Liver (tissue), 9 donors: Measurements from ENCODE around the gene CASQ1. TPM values are rescaled to one million over a fixed set of nuclear protein-coding genes. Genes with fewer than 3 reads are reported as not detected.

Source experiments
- DNase-seq: peaks from one replicate; pipeline ENCODE4 v3.0.0-alpha.2; 2017; ENCODE audit warnings: low spot score
- H3K27ac ChIP-seq, 2 donors: one replicate each; pipeline ENCODE4 v1.7.0; 2013; ENCODE audit warnings: inconsistent platforms in 2 of 2, low read length in 2 of 2, control low read depth in 1 of 2, low read depth in 1 of 2, mild to moderate bottlenecking in 1 of 2
- H3K27me3 ChIP-seq, 4 donors: one replicate each; pipeline versions ENCODE4 v1.6.1 to v1.7.0; 2013; ENCODE audit warnings: low read length in 3 of 4, inconsistent platforms in 1 of 4, mild to moderate bottlenecking in 1 of 4, moderate library complexity in 1 of 4; ENCODE audit not compliant: control insufficient read depth in 4 of 4, insufficient read depth in 4 of 4
- H3K36me3 ChIP-seq, 4 donors: one replicate each; pipeline versions ENCODE4 v1.6.1 to v1.7.0; 2013; ENCODE audit warnings: low read length in 3 of 4, mild to moderate bottlenecking in 3 of 4, low read depth in 1 of 4, moderate library complexity in 1 of 4; ENCODE audit not compliant: control insufficient read depth in 4 of 4, insufficient read depth in 3 of 4
- H3K4me1 ChIP-seq, 4 donors: one replicate each; pipeline versions ENCODE4 v1.6.1 to v1.7.0; 2013; ENCODE audit warnings: low read length in 3 of 4, mild to moderate bottlenecking in 3 of 4, moderate library complexity in 1 of 4; ENCODE audit not compliant: control insufficient read depth in 4 of 4, insufficient read depth in 4 of 4
- H3K4me3 ChIP-seq, 3 donors: one replicate each; pipeline versions ENCODE4 v1.6.1 to v1.7.0; 2013; ENCODE audit warnings: low read length in 3 of 3, control low read depth in 1 of 3, low read depth in 1 of 3, mild to moderate bottlenecking in 1 of 3
- H3K9ac ChIP-seq, 2 donors: one replicate each; pipeline ENCODE4 v1.7.0; 2013; ENCODE audit warnings: low read length in 2 of 2, mild to moderate bottlenecking in 2 of 2, moderate library complexity in 2 of 2, control low read depth in 1 of 2, low read depth in 1 of 2
- H3K9me3 ChIP-seq, 4 donors: one replicate each; pipeline versions ENCODE4 v1.6.1 to v1.7.0; 2013; ENCODE audit warnings: low read length in 3 of 4; ENCODE audit not compliant: control insufficient read depth in 4 of 4
- EGR1 ChIP-seq, 2 donors: IDR thresholded peaks; 2 replicates each; pipeline ENCODE4 v1.6.1; 2016 to 2018; ENCODE audit warnings: antibody characterized with exemption in 2 of 2, low read depth in 2 of 2
- FOXA1 ChIP-seq: IDR thresholded peaks from 2 replicates; pipeline ENCODE4 v1.6.1; 2016; ENCODE audit warnings: antibody characterized with exemption
- FOXA2 ChIP-seq: IDR thresholded peaks from 2 replicates; pipeline ENCODE4 v1.6.1; 2016; ENCODE audit warnings: antibody characterized with exemption
- GABPA ChIP-seq, 2 donors: IDR thresholded peaks in 1 of 2; conservative IDR thresholded peaks in 1 of 2; 2 replicates each; pipeline ENCODE4 v1.6.1; 2016; ENCODE audit warnings: antibody characterized with exemption in 2 of 2, mild to moderate bottlenecking in 1 of 2, moderate library complexity in 1 of 2
- HNF4A ChIP-seq, 2 donors: conservative IDR thresholded peaks; 2 replicates each; pipeline ENCODE4 v1.6.1; 2016; ENCODE audit warnings: antibody characterized with exemption in 2 of 2, mild to moderate bottlenecking in 2 of 2
- HNF4G ChIP-seq: IDR thresholded peaks from 2 replicates; pipeline ENCODE4 v1.6.1; 2016; ENCODE audit warnings: antibody characterized with exemption
- JUND ChIP-seq, 2 donors: IDR thresholded peaks; 2 replicates each; pipeline ENCODE4 v1.6.1; 2016; ENCODE audit warnings: antibody characterized with exemption in 2 of 2
- NR2F2 ChIP-seq: IDR thresholded peaks from 2 replicates; pipeline ENCODE4 v1.6.1; 2016; ENCODE audit warnings: antibody characterized with exemption
- RAD21 ChIP-seq, 2 donors: IDR thresholded peaks; 2 replicates each; pipeline ENCODE4 v1.6.1; 2016; ENCODE audit warnings: antibody characterized with exemption in 2 of 2, mild to moderate bottlenecking in 2 of 2
- RXRA ChIP-seq, 2 donors: IDR thresholded peaks; 2 replicates each; pipeline ENCODE4 v1.6.1; 2017 to 2018; ENCODE audit warnings: antibody characterized with exemption in 2 of 2, mild to moderate bottlenecking in 1 of 2
- SP1 ChIP-seq: IDR thresholded peaks from 2 replicates; pipeline ENCODE4 v1.6.1; 2018; ENCODE audit warnings: antibody characterized with exemption, mild to moderate bottlenecking
- TAF1 ChIP-seq: conservative IDR thresholded peaks from 2 replicates; pipeline ENCODE4 v1.6.1; 2016; ENCODE audit warnings: antibody characterized with exemption, mild to moderate bottlenecking
- YY1 ChIP-seq: IDR thresholded peaks from 2 replicates; pipeline ENCODE4 v1.6.1; 2016; ENCODE audit warnings: antibody characterized with exemption, mild to moderate bottlenecking
- WGBS: extraction: QIAGEN DNeasy Blood & Tissue Kit; methylation state at CpG from one replicate; pipeline ENCODE4 v1.1.7; 2013; 5-methylcytosine and 5-hydroxymethylcytosine counted together
- polyA plus RNA-seq, 2 donors: library from polyadenylated mRNA; stranded (reverse) in 1 of 2; unstranded in 1 of 2; fragments of 200-250 nt in 1 of 2; fragments of >200 nt in 1 of 2; fragmentation: Nextera tagmentation in 1 of 2; extraction: Ambion mirVana in 1 of 2; gene quantifications; one replicate each; pipeline versions ENCODE4 v1.2.1 to v1.2.3, GENCODE V29; 2013 to 2015
- total RNA-seq, 2 donors: library from RNA; depleted of rRNA; stranded (reverse); fragments of >200 nt; gene quantifications; one replicate each; pipeline ENCODE4 v1.2.3, GENCODE V29; 2014
- TF ChIP-seq, protein P1 (sequence below): IDR thresholded peaks from 2 replicates; pipeline ENCODE4 v1.6.1; 2016; ENCODE audit warnings: antibody characterized with exemption, mild to moderate bottlenecking
- TF ChIP-seq, protein P2 (sequence below): fragments of 150-350 bp; IDR thresholded peaks from 2 replicates; pipeline ENCODE4 v1.5.1; 2017; ENCODE audit warnings: improper control_type of control experiment, low read depth, low read length; ENCODE audit not compliant: missing input control
- TF ChIP-seq, protein P3 (sequence below): IDR thresholded peaks from 2 replicates; pipeline ENCODE4 v1.6.1; 2016; ENCODE audit warnings: antibody characterized with exemption
- TF ChIP-seq, protein P4 (sequence below): IDR thresholded peaks from 2 replicates; pipeline ENCODE4 v1.6.1; 2016; ENCODE audit warnings: antibody characterized with exemption
- donor health status: healthy.
- donor health status: healthy.
- donor health status: healthy.
- donor health status: healthy.
- donor health status: healthy.

CASQ1 gene
- total and polyA plus RNA-seq, 4 donors: not detected

GRCh38 chr1:160207118-160207650 lies 16.8 kb downstream of the CASQ1 start:
- no peak overlapping the region for H3K27ac ChIP-seq
- peaks cover 3 to 26% (median 9%) of the 10 kb centered on the region in 4 donors for H3K4me1 ChIP-seq
- H3K9ac ChIP-seq: no peak overlapping the region
- DNase-seq: no peak
- no peak overlapping the region for H3K4me3 ChIP-seq
- 94% methylated on average over 4 of the region's 4 CpGs for WGBS
- TF ChIP-seq EGR1 (IDR thresholded peaks at IDR 0.05; ENCODE audit: low read depth in 2 of 2): no peak
- TF ChIP-seq FOXA1: no peak
- TF ChIP-seq YY1: no peak
- TF ChIP-seq HNF4A (conservative IDR thresholded peaks at IDR 0.05): no peak
- TF ChIP-seq RAD21 (IDR thresholded peaks at IDR 0.05): no peak
- peaks cover 0 to 6% (median 3%) of the 10 kb centered on the region in 4 donors for H3K36me3 ChIP-seq
- no peaks in the 10 kb centered on the region for H3K27me3 ChIP-seq
- no peaks in the 10 kb centered on the region for H3K9me3 ChIP-seq

- 78% methylated on average over 9 of the region's 9 CpGs for WGBS
These were observed 17.6 kb downstream of the CASQ1 start for GRCh38 chr1:160207771-160208556.

GRCh38 chr1:160208557-160209320 lies 18.4 kb downstream of the CASQ1 start:
- DNase-seq: no peak
- no peaks in the 10 kb centered on the region for H3K27me3 ChIP-seq
- TF ChIP-seq, protein P1, sequence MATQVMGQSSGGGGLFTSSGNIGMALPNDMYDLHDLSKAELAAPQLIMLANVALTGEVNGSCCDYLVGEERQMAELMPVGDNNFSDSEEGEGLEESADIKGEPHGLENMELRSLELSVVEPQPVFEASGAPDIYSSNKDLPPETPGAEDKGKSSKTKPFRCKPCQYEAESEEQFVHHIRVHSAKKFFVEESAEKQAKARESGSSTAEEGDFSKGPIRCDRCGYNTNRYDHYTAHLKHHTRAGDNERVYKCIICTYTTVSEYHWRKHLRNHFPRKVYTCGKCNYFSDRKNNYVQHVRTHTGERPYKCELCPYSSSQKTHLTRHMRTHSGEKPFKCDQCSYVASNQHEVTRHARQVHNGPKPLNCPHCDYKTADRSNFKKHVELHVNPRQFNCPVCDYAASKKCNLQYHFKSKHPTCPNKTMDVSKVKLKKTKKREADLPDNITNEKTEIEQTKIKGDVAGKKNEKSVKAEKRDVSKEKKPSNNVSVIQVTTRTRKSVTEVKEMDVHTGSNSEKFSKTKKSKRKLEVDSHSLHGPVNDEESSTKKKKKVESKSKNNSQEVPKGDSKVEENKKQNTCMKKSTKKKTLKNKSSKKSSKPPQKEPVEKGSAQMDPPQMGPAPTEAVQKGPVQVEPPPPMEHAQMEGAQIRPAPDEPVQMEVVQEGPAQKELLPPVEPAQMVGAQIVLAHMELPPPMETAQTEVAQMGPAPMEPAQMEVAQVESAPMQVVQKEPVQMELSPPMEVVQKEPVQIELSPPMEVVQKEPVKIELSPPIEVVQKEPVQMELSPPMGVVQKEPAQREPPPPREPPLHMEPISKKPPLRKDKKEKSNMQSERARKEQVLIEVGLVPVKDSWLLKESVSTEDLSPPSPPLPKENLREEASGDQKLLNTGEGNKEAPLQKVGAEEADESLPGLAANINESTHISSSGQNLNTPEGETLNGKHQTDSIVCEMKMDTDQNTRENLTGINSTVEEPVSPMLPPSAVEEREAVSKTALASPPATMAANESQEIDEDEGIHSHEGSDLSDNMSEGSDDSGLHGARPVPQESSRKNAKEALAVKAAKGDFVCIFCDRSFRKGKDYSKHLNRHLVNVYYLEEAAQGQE: no peak
- TF ChIP-seq JUND (IDR thresholded peaks at IDR 0.05) (no peak), NR2F2 (no peak), TAF1 (no peak), FOXA1 (no peak), FOXA2 (no peak), GABPA (IDR thresholded peaks at IDR 0.05 in 1 of 2, conservative IDR thresholded peaks at IDR 0.05 in 1 of 2) (no peak), SP1 (no peak), HNF4G (no peak), RAD21 (IDR thresholded peaks at IDR 0.05) (no peak), RXRA (IDR thresholded peaks at IDR 0.05) (no peak), HNF4A (conservative IDR thresholded peaks at IDR 0.05) (no peak)
- TF ChIP-seq, protein P2, sequence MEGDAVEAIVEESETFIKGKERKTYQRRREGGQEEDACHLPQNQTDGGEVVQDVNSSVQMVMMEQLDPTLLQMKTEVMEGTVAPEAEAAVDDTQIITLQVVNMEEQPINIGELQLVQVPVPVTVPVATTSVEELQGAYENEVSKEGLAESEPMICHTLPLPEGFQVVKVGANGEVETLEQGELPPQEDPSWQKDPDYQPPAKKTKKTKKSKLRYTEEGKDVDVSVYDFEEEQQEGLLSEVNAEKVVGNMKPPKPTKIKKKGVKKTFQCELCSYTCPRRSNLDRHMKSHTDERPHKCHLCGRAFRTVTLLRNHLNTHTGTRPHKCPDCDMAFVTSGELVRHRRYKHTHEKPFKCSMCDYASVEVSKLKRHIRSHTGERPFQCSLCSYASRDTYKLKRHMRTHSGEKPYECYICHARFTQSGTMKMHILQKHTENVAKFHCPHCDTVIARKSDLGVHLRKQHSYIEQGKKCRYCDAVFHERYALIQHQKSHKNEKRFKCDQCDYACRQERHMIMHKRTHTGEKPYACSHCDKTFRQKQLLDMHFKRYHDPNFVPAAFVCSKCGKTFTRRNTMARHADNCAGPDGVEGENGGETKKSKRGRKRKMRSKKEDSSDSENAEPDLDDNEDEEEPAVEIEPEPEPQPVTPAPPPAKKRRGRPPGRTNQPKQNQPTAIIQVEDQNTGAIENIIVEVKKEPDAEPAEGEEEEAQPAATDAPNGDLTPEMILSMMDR: no peak
- TF ChIP-seq, protein P3, sequence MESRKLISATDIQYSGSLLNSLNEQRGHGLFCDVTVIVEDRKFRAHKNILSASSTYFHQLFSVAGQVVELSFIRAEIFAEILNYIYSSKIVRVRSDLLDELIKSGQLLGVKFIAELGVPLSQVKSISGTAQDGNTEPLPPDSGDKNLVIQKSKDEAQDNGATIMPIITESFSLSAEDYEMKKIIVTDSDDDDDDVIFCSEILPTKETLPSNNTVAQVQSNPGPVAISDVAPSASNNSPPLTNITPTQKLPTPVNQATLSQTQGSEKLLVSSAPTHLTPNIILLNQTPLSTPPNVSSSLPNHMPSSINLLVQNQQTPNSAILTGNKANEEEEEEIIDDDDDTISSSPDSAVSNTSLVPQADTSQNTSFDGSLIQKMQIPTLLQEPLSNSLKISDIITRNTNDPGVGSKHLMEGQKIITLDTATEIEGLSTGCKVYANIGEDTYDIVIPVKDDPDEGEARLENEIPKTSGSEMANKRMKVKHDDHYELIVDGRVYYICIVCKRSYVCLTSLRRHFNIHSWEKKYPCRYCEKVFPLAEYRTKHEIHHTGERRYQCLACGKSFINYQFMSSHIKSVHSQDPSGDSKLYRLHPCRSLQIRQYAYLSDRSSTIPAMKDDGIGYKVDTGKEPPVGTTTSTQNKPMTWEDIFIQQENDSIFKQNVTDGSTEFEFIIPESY: no peak
- TF ChIP-seq, protein P4, sequence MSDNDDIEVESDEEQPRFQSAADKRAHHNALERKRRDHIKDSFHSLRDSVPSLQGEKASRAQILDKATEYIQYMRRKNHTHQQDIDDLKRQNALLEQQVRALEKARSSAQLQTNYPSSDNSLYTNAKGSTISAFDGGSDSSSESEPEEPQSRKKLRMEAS: no peak
- no peaks in the 10 kb centered on the region for H3K9me3 ChIP-seq
- H3K4me1 ChIP-seq: peaks cover 3 to 26% (median 9%) of the 10 kb centered on the region in 4 donors
- H3K36me3 ChIP-seq: peaks cover under 1 to 20% (median 12%) of the 10 kb centered on the region in 4 donors
- WGBS: 79% methylated on average over 6 of the region's 6 CpGs
- H3K9ac ChIP-seq: no peak overlapping the region
- H3K4me3 ChIP-seq: no peak overlapping the region
- no peak overlapping the region for H3K27ac ChIP-seq

More at GRCh38 chr1:160207771-160208556, 17.6 kb downstream of the CASQ1 start:
- no peak for DNase-seq
- Histone ChIP-seq H3K4me1 (peaks cover 3 to 26% (median 9%) of the 10 kb centered on the region in 4 donors), H3K9ac (no peak overlapping the region), H3K27me3 (no peaks in the 10 kb centered on the region), H3K9me3 (no peaks in the 10 kb centered on the region), H3K27ac (no peak overlapping the region), H3K36me3 (peaks cover 0 to 14% (median 7%) of the 10 kb centered on the region in 4 donors), H3K4me3 (no peak overlapping the region)
- TF ChIP-seq JUND (IDR thresholded peaks at IDR 0.05) (no peak), NR2F2 (peak; percentile 73)
- TF ChIP-seq, protein P4: peak; percentile 26
